ENCODE data around the gene TPX2.
"Not testable (repeated sequence)": the region's sequence is repeated elsewhere in the genome, so short reads cannot be mapped to it uniquely, and the experiment has no call there.

The TPX2 gene

GRCh38 chr20:31764641-31765305 is 25.7 kb downstream of the TPX2 start:
- no peak for DNase-seq

- no peak for DNase-seq
Observed at GRCh38 chr20:31767805-31768204, 28.7 kb downstream of the TPX2 start.

GRCh38 chr20:31769681-31770080 is 30.6 kb downstream of the TPX2 start:
- no peak for DNase-seq

- peak in 1 of 2 donors; percentile 35 for DNase-seq
Observed at GRCh38 chr20:31770243-31770642, 31.2 kb downstream of the TPX2 start.

GRCh38 chr20:31774408-31774807 is 35.3 kb downstream of the TPX2 start:
- DNase-seq: no peak

GRCh38 chr20:31780839-31781238 is 41.7 kb downstream of the TPX2 start:
- no peak for DNase-seq

GRCh38 chr20:31781945-31782344 is 42.9 kb downstream of the TPX2 start:
- DNase-seq: no peak

- no peak for DNase-seq
Observed at GRCh38 chr20:31784354-31785044, 45.4 kb downstream of the TPX2 start.

- DNase-seq: no peak
Observed at GRCh38 chr20:31785089-31785488, 46.0 kb downstream of the TPX2 start.

GRCh38 chr20:31788578-31788977 is 49.5 kb downstream of the TPX2 start:
- no peak for DNase-seq

GRCh38 chr20:31790401-31790800 is 51.3 kb downstream of the TPX2 start:
- no peak for DNase-seq

GRCh38 chr20:31797364-31797763 is 58.3 kb downstream of the TPX2 start:
- no peak for DNase-seq

GRCh38 chr20:31801508-31801907 is 62.4 kb downstream of the TPX2 start:
- no peak for DNase-seq

GRCh38 chr20:31803552-31804291 is 64.6 kb downstream of the TPX2 start:
- DNase-seq: no peak

- DNase-seq: no peak
Observed at GRCh38 chr20:31806564-31807355, 67.7 kb downstream of the TPX2 start.

- DNase-seq: no peak
Observed at GRCh38 chr20:31808481-31808880, 69.4 kb downstream of the TPX2 start.

GRCh38 chr20:31809661-31810060 is 70.6 kb downstream of the TPX2 start:
- DNase-seq: no peak

- no peak for DNase-seq
Observed at GRCh38 chr20:31811198-31811597, 72.1 kb downstream of the TPX2 start.

GRCh38 chr20:31811796-31812728 is 73.0 kb downstream of the TPX2 start:
- no peak for DNase-seq

- DNase-seq: no peak
Observed at GRCh38 chr20:31813611-31814010, 74.5 kb downstream of the TPX2 start.

GRCh38 chr20:31814142-31814541 is 75.1 kb downstream of the TPX2 start:
- DNase-seq: not testable (repeated sequence)

Data from CD4-positive, alpha-beta T cell treated with Interleukin-4 for 1 hour (primary cell).